Panc1 (cell line): ENCODE data around the gene MAG. TPM values are rescaled to one million over a fixed set of nuclear protein-coding genes. Genes with fewer than 3 reads are reported as not detected.
"Not testable (repeated sequence)": the region's sequence is repeated elsewhere in the genome, so short reads cannot be mapped to it uniquely, and the experiment has no call there.

ENCODE experiments used
- ATAC-seq: fragments of 200-7000 bp; cut with Tn5 transposase; 2 replicates; pipeline ENCODE4 v1.9.1; 2020; ENCODE audit warnings: mild to moderate bottlenecking, moderate library complexity
- BruUV-seq: library from RNA; stranded (reverse); fragments of 400-500 nt; replicated peaks from 2 replicates; lab custom pipeline; 2021; lab: Mats Ljungman, UMichigan
- CTCF ChIA-PET: fragments of 300-600 bp; sonication (Branson Sonifier 250); formaldehyde crosslinking; loops from one replicate; lab custom pipeline; 2022; ENCODE audit warnings: antibody characterized with exemption; lab: Charles Lee
- POLR2A ChIA-PET: fragments of 300-600 bp; sonication (Branson Sonifier 250); formaldehyde crosslinking; loops from one replicate; lab custom pipeline; 2022; ENCODE audit warnings: antibody characterized with exemption; lab: Charles Lee
- DNase-seq: peaks from one replicate; pipeline ENCODE4 v3.0.0-alpha.2; 2010; ENCODE audit warnings: low read depth, low spot score
- H3K27ac ChIP-seq: 2 replicates; pipeline ENCODE4 v1.5.1; 2011; ENCODE audit warnings: mild to moderate bottlenecking, low read length, inconsistent platforms
- H3K27me3 ChIP-seq: fragments of 200-500 bp; sonication (Bioruptor generic); 2 replicates; pipeline ENCODE4 v1.6.0; 2014; ENCODE audit warnings: low read length, inconsistent platforms; ENCODE audit not compliant: control insufficient read depth, insufficient read depth
- H3K36me3 ChIP-seq: fragments of 200-500 bp; sonication (Bioruptor generic); 2 replicates; pipeline ENCODE4 v1.5.1; 2014; ENCODE audit warnings: inconsistent platforms, mild to moderate bottlenecking, low read length, moderate library complexity; ENCODE audit not compliant: control insufficient read depth, insufficient read depth
- H3K4me1 ChIP-seq: 2 replicates; pipeline ENCODE4 v1.5.1; 2011; ENCODE audit warnings: inconsistent platforms, mild to moderate bottlenecking, low read length, moderate library complexity; ENCODE audit not compliant: control insufficient read depth, insufficient read depth
- H3K4me3 ChIP-seq, 2 experiments: 2 replicates each; pipeline ENCODE4 v1.5.1; 2011 to 2012; ENCODE audit warnings: low read depth in 2 of 2, low read length in 2 of 2, mild to moderate bottlenecking in 2 of 2, inconsistent platforms in 1 of 2, moderate library complexity in 1 of 2
- H3K9me3 ChIP-seq: fragments of 200-500 bp; sonication (Bioruptor generic); 2 replicates; pipeline ENCODE4 v1.5.1; 2014; ENCODE audit warnings: low read depth, mild to moderate bottlenecking, inconsistent platforms, low read length, moderate library complexity; ENCODE audit not compliant: control insufficient read depth, insufficient read depth
- CTCF ChIP-seq: fragments of 450-650 bp; IDR thresholded peaks from 2 replicates; pipeline ENCODE4 v1.5.1; 2017; ENCODE audit warnings: mild to moderate bottlenecking
- POLR2AphosphoS5 ChIP-seq: IDR thresholded peaks from 2 replicates; pipeline ENCODE4 v1.6.1; 2012; ENCODE audit warnings: mild to moderate bottlenecking, low read depth, low read length, moderate library complexity
- REST ChIP-seq, 2 experiments: IDR thresholded peaks; 2 replicates each; pipeline ENCODE4 v1.6.1; 2011 to 2012; ENCODE audit warnings: low read depth in 2 of 2, control low read depth in 1 of 2, low read length in 1 of 2, mild to moderate bottlenecking in 1 of 2, moderate library complexity in 1 of 2; ENCODE audit not compliant: insufficient read depth in 1 of 2
- SIN3A ChIP-seq: IDR thresholded peaks from 2 replicates; pipeline ENCODE4 v1.6.1; 2012; ENCODE audit warnings: low read depth, mild to moderate bottlenecking, low read length, moderate library complexity, borderline replicate concordance; ENCODE audit not compliant: insufficient read depth
- TCF7L2 ChIP-seq: IDR thresholded peaks from 2 replicates; pipeline ENCODE4 v1.6.1; 2011; ENCODE audit warnings: mild to moderate bottlenecking, low read depth, low read length, inconsistent platforms
- in situ Hi-C: cut with HindIII; loops from 2 replicates; pipeline ENCODE4 v1.10.0; 2016; ENCODE audit warnings: low sequenced_read_pairs, low pct_unique_long_range_greater_than_20kb
- intact Hi-C: fragments of 100-400 bp; cut with micrococcal nuclease; formaldehyde crosslinking; loops from one replicate; pipeline ENCODE4 v1.10.0; 2022; ENCODE audit not compliant: unreplicated experiment
- total RNA-seq: library from RNA; stranded (reverse); gene quantifications from one replicate; pipeline ENCODE4 v1.2.1, GENCODE V29; 2021; ENCODE audit not compliant: unreplicated experiment

Gene MAG
- total RNA-seq, 1 experiment from 2014 or later = not detected

- H3K4me3 ChIP-seq, DNase-seq, BruUV-seq, POLR2A ChIA-PET, H3K27ac ChIP-seq, H3K9me3 ChIP-seq, H3K36me3 ChIP-seq, CTCF ChIA-PET, in situ Hi-C loops, H3K27me3 ChIP-seq, H3K4me1 ChIP-seq, ATAC-seq: not testable (repeated sequence)
- intact Hi-C loops = loop anchor here (10.0 kb wide), 1 partner anchor 135 kb away; the partner anchor contains the start of gene KRTDAP
These were observed 67.4 kb downstream of the MAG start for GRCh38 chr19:35359395-35359794.

GRCh38 chr19:35360081-35360480 is 68.1 kb downstream of the MAG start:
- POLR2A ChIA-PET, H3K4me1 ChIP-seq, intact Hi-C loops, CTCF ChIA-PET, H3K36me3 ChIP-seq, in situ Hi-C loops, DNase-seq, H3K9me3 ChIP-seq, H3K27ac ChIP-seq, ATAC-seq, H3K4me3 ChIP-seq, BruUV-seq, H3K27me3 ChIP-seq: not testable (repeated sequence)

- in situ Hi-C loops = no loop called here
- ATAC-seq = no peak
- CTCF ChIA-PET = no interaction called here
- intact Hi-C loops = no loop called here
- Histone ChIP-seq H3K4me1 (no peaks in the 10 kb centered on the region), H3K36me3 (no peaks in the 10 kb centered on the region), H3K9me3 (no peaks in the 10 kb centered on the region), H3K27me3 (peaks cover 2% of the 10 kb centered on the region; the same call in 1 of the 2 replicates), H3K27ac (no peak overlapping the region), H3K4me3 (no peak overlapping the region)
- POLR2A ChIA-PET = no interaction called here
- no peak for DNase-seq
- no peak for TF ChIP-seq REST (IDR thresholded peaks at IDR 0.05; ENCODE audit: insufficient read depth in 1 of 2, low read depth in 2 of 2, low read length in 1 of 2)
- no peak for TF ChIP-seq POLR2AphosphoS5
- no peak for TF ChIP-seq SIN3A
- no peak for TF ChIP-seq TCF7L2
- TF ChIP-seq CTCF = no peak
- no TSS peak for BruUV-seq
These were observed 69.0 kb downstream of the MAG start for GRCh38 chr19:35360880-35361420.
